ENCODE results near the gene ZFP1. TPM values are rescaled to one million over a fixed set of nuclear protein-coding genes. Genes with fewer than 3 reads are reported as not detected.

The ZFP1 gene
- total and polyA plus RNA-seq, 2 of the 4 experiments (the other 2 are of a cell fraction) = 3.8 to 16.0 TPM

DNA sequence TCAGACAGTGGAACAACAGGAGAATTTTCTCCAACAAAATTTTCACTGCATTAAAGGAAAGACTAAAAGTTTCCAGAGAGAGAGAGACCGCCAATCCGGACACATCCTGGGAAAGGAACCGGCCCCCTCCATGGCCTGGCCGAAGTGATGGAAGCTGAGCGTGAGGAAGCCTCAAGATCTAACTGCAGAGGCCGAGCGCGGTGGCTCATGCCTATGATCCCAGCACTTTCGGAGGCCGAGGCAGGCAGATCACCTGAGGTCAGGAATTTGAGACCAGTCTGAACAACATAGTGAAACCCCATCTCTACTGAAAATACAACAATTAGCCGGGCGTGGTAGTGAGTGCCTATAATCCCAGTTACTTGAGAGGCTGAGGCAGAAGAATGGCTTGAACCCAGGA is 54.8 kb downstream of the ZFP1 start:
- Histone ChIP-seq H3K14ac (replicated peaks; ENCODE audit: low read depth, low read length) (no peak overlapping the region), H4K20me1 (ENCODE audit: insufficient read depth, low read length) (no peaks in the 10 kb centered on the region), H3K56ac (ENCODE audit: extremely low read depth, insufficient read depth, low read length) (no peak overlapping the region), H3K9me1 (ENCODE audit: insufficient read depth, low read length) (no peaks in the 10 kb centered on the region), H3K4me1 (ENCODE audit: control insufficient read depth, insufficient read depth, low read length) (0 out of 2 replicates have a peak, but pooled peaks cover under 1% of the 10 kb centered on the region), H2BK15ac (ENCODE audit: low read depth, low read length) (no peak overlapping the region), H3K27me3 (ENCODE audit: control insufficient read depth, insufficient read depth, low read length) (no peaks in the 10 kb centered on the region), H4K5ac (ENCODE audit: low read depth, low read length) (no peak overlapping the region), H3K18ac (ENCODE audit: low read depth, low read length) (no peak overlapping the region), H3K36me3 (ENCODE audit: control insufficient read depth, insufficient read depth, low read length) (no peaks in the 10 kb centered on the region), H3K4ac (ENCODE audit: low read depth, low read length) (no peak overlapping the region), H4K91ac (ENCODE audit: insufficient read depth, low read depth, low read length) (no peak overlapping the region), H3K4me3 (ENCODE audit: insufficient read depth, low read depth, low read length) (no peak overlapping the region), H2AK9ac (replicated peaks; ENCODE audit: low read depth, low read length, poor library complexity) (no peak overlapping the region), H3K23ac (ENCODE audit: low read depth, low read length) (no peak overlapping the region), H2AFZ (replicated peaks; ENCODE audit: low read length, poor library complexity) (no peak overlapping the region), H2BK120ac (ENCODE audit: low read depth, low read length) (no peak overlapping the region), H3K79me1 (ENCODE audit: low read depth in 1 of 2, low read length in 2 of 2) (no peaks in the 10 kb centered on the region), H2AK5ac (ENCODE audit: low read depth, low read length) (no peak overlapping the region), H3K27ac (ENCODE audit: insufficient read depth, low read length) (no peak overlapping the region), H2BK20ac (ENCODE audit: low read depth, low read length) (no peak overlapping the region), H3K9ac (ENCODE audit: low read depth, low read length) (no peak overlapping the region), H2BK5ac (ENCODE audit: low read depth, low read length, poor library complexity, severe bottlenecking) (no peak overlapping the region), H4K8ac (ENCODE audit: low read depth in 2 of 2, low read length in 2 of 2) (no peak overlapping the region), H3K4me2 (ENCODE audit: low read depth, low read length) (no peak overlapping the region), H3K9me3 (ENCODE audit: control insufficient read depth, insufficient read depth, low read length) (no peaks in the 10 kb centered on the region)
- no peak for DNase-seq
- TF ChIP-seq MAZ (IDR thresholded peaks at IDR 0.05; ENCODE audit: borderline replicate concordance, low read depth, low read length) (no peak), RFX5 (IDR thresholded peaks at IDR 0.05; ENCODE audit: low read depth, low read length) (no peak), NFE2L2 (IDR thresholded peaks at IDR 0.05; ENCODE audit: low read depth, low read length) (no peak), MXI1 (IDR thresholded peaks at IDR 0.05; ENCODE audit: borderline replicate concordance, low read depth, low read length) (no peak), CHD1 (IDR thresholded peaks at IDR 0.05; ENCODE audit: low read depth, low read length) (no peak), BHLHE40 (IDR thresholded peaks at IDR 0.05; ENCODE audit: low read depth, low read length) (no peak), RCOR1 (IDR thresholded peaks at IDR 0.05; ENCODE audit: insufficient replicate concordance, low read length) (no peak), RAD21 (IDR thresholded peaks at IDR 0.05; ENCODE audit: low read length) (no peak), FOS (IDR thresholded peaks at IDR 0.05; ENCODE audit: low read depth, low read length) (no peak), CEBPB (IDR thresholded peaks at IDR 0.05; ENCODE audit: low read depth, low read length) (no peak), MAFK (IDR thresholded peaks at IDR 0.05; ENCODE audit: low read depth, low read length) (no peak)
- TF ChIP-seq, protein P1, sequence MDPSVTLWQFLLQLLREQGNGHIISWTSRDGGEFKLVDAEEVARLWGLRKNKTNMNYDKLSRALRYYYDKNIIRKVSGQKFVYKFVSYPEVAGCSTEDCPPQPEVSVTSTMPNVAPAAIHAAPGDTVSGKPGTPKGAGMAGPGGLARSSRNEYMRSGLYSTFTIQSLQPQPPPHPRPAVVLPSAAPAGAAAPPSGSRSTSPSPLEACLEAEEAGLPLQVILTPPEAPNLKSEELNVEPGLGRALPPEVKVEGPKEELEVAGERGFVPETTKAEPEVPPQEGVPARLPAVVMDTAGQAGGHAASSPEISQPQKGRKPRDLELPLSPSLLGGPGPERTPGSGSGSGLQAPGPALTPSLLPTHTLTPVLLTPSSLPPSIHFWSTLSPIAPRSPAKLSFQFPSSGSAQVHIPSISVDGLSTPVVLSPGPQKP (IDR thresholded peaks at IDR 0.05; ENCODE audit: borderline replicate concordance, low read depth, low read length) = no peak
- TF ChIP-seq, protein P2, sequence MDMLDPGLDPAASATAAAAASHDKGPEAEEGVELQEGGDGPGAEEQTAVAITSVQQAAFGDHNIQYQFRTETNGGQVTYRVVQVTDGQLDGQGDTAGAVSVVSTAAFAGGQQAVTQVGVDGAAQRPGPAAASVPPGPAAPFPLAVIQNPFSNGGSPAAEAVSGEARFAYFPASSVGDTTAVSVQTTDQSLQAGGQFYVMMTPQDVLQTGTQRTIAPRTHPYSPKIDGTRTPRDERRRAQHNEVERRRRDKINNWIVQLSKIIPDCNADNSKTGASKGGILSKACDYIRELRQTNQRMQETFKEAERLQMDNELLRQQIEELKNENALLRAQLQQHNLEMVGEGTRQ (IDR thresholded peaks at IDR 0.05; ENCODE audit: low read depth, low read length) = no peak
- BruUV-seq (replicated peaks) = no TSS peak
- no peak for ATAC-seq (ENCODE audit: low read depth)
- 85% methylated on average over 7 of the region's 12 CpGs; no CpG with 5 or more reads in 1 of the 2 experiments for WGBS, 2 experiments (ENCODE audit: extremely low coverage in 2 of 2, insufficient read length in 1 of 2)
- in situ Hi-C loops (cut with MboI; ENCODE audit: low sequenced_read_pairs) (loop anchor here (25.0 kb wide), 2 partner anchors 384 to 559 kb away; no protein-coding TSS in a partner anchor), intact Hi-C loops (cut with micrococcal nuclease) (no loop called here), dilution Hi-C loops (cut with HindIII; ENCODE audit: low sequenced_read_pairs, unreplicated experiment) (no loop called here)
- ChIA-PET CTCF (no interaction called here), POLR2A (ENCODE audit: unreplicated experiment) (no interaction called here)

All from IMR-90 (cell line).